ENCODE data around the gene PRLH.

PRLH gene

DNA sequence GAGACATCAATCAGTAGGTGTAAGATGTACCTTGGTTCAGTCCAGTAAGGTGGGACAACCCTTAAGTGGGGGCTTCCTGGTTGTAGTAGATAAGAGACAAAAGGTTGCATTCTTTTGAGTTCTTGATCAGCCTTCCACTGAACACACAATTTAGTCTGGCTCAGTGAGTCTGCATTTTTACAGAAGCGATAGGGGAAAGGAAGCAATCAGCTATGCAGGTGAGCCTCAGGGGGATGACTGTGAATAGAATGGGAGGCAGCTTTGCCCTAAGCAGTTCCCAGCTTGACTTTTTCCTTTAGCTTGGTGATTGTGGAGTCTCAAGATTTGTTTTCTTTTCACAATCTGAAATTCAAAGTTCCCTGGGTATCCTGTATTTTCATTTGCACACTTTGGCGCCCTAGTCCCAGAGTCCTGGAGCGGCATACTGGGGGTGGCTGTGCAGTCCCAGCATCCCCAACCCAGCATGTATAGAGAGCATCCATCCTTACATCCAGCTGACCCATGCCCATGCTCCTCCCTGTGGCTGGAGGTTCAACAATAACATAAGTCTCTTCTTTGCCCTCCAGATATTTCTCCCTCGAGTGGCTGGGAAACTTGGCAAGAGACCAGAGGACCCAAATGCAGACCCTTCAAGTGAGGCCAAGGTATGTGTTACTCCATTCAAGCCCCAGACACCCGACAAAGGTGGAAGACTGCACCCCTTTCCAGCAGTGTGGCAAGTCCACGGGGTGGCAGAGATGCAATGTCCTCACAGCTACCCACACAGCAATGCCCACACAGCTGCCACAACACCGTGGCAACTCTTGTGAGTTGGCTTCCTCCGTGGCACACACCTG, 20.1 kb upstream of the PRLH start:
- no peak for DNase-seq (ENCODE audit: low spot score)
- TF ChIP-seq, protein P1, sequence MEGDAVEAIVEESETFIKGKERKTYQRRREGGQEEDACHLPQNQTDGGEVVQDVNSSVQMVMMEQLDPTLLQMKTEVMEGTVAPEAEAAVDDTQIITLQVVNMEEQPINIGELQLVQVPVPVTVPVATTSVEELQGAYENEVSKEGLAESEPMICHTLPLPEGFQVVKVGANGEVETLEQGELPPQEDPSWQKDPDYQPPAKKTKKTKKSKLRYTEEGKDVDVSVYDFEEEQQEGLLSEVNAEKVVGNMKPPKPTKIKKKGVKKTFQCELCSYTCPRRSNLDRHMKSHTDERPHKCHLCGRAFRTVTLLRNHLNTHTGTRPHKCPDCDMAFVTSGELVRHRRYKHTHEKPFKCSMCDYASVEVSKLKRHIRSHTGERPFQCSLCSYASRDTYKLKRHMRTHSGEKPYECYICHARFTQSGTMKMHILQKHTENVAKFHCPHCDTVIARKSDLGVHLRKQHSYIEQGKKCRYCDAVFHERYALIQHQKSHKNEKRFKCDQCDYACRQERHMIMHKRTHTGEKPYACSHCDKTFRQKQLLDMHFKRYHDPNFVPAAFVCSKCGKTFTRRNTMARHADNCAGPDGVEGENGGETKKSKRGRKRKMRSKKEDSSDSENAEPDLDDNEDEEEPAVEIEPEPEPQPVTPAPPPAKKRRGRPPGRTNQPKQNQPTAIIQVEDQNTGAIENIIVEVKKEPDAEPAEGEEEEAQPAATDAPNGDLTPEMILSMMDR (IDR thresholded peaks at IDR 0.05; ENCODE audit: extremely low read depth, insufficient read depth, missing control alignments) = no peak
- in situ Hi-C loops (cut with MboI; ENCODE audit: low pct_unique_long_range_greater_than_20kb, low sequenced_read_pairs, unreplicated experiment) = no loop called here

DNA sequence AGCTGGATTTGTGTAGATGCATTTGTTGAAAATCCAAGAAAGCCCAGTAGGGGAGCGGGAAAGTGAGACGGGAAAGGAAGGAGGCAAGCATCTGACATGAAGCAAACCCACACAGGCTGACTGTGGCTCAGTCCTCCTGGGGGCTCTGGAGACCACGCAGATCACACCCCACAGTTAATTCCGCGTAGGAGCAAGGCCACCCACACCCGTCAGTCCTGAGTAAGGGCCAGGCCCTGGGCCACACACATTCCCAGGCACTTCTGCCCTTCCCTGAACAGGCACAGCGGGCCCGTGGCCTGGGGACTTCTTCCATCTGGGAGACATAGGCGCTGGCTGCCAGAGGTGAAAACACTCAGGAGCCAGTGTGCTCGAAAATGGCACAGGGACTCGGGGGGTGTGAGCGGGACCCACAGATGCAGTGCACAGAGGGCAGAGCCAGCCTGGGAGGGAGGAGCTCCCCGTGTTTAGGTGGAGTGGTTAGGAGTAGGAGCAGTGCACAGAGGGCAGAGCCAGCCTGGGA, 19.4 kb upstream of the PRLH start:
- DNase-seq (ENCODE audit: low spot score) = no peak
- TF ChIP-seq, protein P1 (IDR thresholded peaks at IDR 0.05; ENCODE audit: extremely low read depth, insufficient read depth, missing control alignments) = no peak
- in situ Hi-C loops (cut with MboI; ENCODE audit: low pct_unique_long_range_greater_than_20kb, low sequenced_read_pairs, unreplicated experiment) = no loop called here

DNA sequence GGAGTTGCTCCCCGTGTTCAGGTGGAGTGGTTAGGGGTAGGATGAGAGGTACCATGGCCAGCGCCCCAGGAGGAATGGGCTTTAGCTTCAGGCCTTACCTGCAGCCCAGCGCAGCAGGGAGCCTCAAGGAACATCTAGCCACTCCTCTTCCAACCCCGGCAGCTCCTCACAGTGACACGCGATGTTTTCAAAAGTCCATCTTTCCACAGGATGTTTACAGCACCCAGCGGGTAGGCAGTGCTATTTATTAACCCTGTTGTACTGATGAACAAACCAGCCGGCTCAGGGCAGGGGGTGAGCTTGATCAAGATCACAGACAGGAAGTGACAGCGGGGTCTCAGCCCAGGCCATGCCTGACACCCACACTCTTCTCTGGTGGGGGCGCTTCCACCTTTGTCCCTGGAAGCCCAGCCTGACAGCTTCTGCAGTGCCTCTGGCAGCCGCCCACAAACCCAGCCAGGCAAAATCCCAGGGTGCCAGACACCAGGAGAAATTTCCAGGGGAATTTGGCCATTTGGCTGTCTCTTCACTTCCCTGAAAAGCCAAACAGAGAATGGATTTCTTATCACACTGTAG, 18.4 kb upstream of the PRLH start:
- DNase-seq (ENCODE audit: low spot score) = no peak
- in situ Hi-C loops (cut with MboI; ENCODE audit: low pct_unique_long_range_greater_than_20kb, low sequenced_read_pairs, unreplicated experiment) = no loop called here
- TF ChIP-seq, protein P1 (IDR thresholded peaks at IDR 0.05; ENCODE audit: extremely low read depth, insufficient read depth, missing control alignments) = no peak

DNA sequence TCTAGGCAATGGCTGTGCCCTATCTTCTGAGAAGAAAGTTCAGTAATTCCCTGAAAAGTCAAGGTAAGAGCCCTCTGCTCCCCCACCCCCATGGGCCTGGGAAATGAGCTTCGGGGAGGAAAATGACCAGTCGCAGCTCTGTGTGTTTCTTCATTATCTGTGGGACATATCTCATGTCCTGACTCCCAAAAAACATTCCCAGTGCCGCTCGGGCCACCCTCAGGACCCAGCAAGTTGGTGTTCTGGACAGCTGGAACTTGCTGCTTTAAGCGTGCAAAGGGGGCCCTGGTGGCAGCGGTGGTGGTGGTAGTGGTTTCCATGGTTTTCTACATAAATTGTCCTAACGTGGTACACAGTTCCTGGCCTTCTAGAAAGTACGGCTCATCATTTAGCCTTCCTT, 17.2 kb upstream of the PRLH start:
- TF ChIP-seq, protein P1 (IDR thresholded peaks at IDR 0.05; ENCODE audit: extremely low read depth, insufficient read depth, missing control alignments) = no peak
- in situ Hi-C loops (cut with MboI; ENCODE audit: low pct_unique_long_range_greater_than_20kb, low sequenced_read_pairs, unreplicated experiment) = no loop called here
- no peak for DNase-seq (ENCODE audit: low spot score)

DNA sequence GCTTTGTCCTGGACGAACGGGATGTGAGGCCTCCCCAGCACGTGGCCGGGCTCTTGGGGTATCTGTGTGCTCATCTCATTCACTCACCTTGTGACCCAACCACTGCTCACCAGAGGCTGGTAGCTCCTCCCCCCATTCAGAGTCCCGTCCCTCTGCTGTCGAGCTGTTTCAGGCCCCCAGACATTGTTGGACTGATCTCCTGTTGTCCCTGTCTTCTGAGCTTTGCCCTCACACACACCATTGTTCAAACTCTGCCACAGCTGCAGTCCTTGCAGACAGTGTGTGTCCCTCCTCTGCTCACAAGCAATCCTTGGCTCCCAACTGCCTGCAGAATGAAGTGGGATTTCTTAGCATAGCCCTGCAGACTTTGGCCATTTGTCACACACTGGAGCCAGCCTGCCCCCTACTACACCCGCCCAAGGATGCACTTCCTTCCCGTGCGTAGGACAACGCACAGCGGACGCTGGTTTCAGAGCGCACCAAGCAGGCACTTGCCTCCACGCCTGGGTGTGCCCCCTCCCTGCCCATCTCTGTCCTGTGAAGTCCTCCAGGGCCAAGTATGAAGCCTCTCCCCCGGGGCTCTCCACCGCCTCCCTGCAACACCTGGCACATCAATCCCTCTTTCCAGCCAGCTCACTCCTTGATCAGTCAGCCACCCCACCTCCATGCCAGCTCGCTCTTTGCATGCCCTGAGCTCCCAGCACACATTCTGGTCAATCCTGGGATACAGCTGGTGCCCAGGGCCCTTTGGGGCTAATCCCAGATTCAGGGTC, 16.5 kb upstream of the PRLH start:
- DNase-seq (ENCODE audit: low spot score) = no peak
- in situ Hi-C loops (cut with MboI; ENCODE audit: low pct_unique_long_range_greater_than_20kb, low sequenced_read_pairs, unreplicated experiment) = no loop called here
- TF ChIP-seq, protein P1 (IDR thresholded peaks at IDR 0.05; ENCODE audit: extremely low read depth, insufficient read depth, missing control alignments) = no peak

DNA sequence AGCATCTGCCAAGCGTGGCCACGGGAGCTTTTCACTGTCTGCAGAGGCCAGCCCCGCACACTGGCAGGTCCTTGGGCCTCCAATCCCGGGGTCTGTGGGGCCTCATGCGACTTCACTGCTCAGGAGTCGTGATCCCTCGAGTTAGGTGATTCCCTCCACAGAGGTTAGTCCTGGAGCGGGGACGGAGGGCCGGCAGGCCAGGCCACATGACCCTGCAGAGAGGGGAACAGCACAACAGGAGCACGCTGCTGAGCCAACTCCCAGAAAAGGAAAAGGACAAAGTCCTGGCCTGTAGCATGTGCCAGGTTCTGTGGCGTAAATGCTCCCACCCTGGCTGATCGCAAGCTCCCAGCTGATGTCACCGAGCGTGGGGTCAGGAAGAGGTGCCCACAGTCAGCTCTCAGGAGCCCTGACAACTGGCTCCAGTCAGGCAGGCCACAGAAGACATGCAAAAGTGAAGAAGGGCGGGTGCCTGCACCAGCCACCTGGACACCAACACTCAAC, 15.3 kb upstream of the PRLH start:
- in situ Hi-C loops (cut with MboI; ENCODE audit: low pct_unique_long_range_greater_than_20kb, low sequenced_read_pairs, unreplicated experiment) = no loop called here
- TF ChIP-seq, protein P1 (IDR thresholded peaks at IDR 0.05; ENCODE audit: extremely low read depth, insufficient read depth, missing control alignments) = no peak
- DNase-seq (ENCODE audit: low spot score) = no peak

All from GM13977 (cell line).